HTR-8/SVneo (cell line): ENCODE data around the gene MAP2K5.

Experiments
- DNase-seq: peaks from one replicate; pipeline ENCODE4 v3.0.0; 2011; ENCODE audit warnings: low spot score, mixed read lengths; ENCODE audit not compliant: insufficient read length
- FAIRE-seq: peaks from 2 replicates; lab custom pipeline; 2011; peaks lifted over from hg19 to GRCh38; lab: Jason Lieb, UNC

Gene MAP2K5

DNA sequence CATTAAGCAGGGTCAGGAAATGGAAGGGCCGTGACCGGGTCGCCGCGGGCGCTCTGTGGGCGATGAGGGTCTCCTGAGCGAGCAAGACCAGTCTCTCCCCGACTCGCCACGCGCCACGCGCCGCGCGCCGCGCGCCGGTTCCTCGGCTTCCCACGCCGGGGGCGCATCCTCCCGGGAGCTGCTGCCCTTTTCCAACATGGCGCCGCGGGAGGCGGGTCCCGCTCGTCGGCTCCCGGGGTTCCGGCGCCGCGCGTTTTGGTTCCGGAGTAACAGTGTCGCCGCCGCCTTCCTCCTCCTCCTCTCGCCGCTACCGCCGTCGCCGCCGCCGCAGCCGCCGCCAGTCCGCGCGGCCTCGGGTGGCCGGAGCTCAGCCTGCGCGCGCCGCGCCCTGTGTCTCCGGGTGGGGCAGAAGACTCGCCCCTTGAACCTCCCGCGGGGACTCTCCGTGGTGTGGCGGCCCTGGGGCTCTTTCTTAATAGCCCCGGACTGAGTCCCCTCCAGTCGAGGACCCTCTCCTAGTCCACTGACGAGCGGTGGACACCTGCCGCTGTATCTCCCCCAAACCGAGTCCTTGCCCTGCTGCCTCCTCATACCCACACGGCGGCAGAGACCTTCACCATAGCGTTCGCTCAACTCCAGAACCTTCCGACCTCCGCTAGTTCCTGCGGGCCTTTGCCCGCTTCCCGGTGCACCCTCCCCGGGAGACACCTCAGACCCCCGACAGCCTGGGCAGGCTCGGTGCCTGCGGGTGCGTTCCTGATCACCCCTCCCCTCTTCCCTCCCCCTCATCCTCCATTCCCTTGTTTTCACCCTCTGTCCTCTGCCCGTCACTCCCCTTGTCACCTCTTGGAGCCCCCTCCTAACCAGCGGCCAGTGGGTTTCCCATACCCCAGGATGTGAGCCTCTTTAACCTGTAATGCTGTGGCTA is at the start of gene MAP2K5:
TSS of gene MAP2K5 (plus strand) at position 284 of the 928 bp plus-strand sequence. CDS start at position 917, 633 bp downstream.
- peak; percentile 72 for FAIRE-seq

DNA sequence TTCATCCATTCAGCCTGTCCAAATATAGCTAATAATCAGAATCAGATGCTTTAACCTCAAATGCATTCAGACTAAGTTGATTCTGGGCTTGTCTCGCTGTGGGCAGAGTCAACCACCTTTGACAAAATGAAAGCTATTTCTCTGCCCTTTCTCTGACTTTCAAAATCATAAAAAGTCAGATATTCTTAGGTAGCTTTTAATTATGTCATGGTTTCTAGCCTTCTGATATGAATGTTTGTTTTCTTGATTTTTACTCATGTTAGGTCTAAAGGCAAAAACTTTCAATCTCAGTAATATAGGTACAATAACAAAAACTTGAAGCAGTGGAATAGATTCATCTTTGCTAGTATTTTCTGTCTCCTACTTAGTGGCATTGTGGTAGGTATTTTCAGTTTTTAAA is 46.9 kb upstream of the MAP2K5 start:
- no peak for DNase-seq
- FAIRE-seq: no peak

More for the DNA sequence above, at the start of gene MAP2K5:
- DNase-seq: peak; percentile 82

DNA sequence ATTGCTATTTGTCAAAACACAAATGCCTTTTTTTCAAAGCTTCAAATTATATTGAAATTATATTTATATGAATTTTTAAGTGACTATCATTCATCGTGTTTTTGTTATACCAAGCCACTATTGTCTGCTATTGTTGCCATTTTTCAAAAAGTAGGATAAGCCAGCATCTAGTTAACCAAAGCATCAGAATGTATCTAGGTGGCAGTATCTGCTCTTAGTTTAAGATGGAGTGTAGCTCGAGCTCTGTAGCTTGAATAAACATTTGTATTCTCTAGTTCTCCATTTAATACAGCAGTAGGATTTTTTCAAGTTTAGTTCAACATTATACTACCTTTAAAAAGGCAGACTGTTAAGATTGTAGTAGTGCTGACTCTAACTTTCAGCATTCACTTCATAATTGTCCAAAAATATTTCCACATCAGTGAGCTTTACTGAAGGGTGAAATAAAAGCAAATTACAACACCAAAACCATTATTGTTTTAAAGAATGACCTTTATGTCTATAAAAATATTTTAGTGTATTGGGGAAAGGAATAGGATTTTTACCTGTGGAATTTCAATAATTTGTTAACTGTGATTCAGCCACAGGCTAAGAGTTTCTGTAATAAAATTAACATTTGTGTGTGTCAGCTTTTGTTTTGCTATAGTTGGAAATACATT is 41.2 kb upstream of the MAP2K5 start:
- DNase-seq (peak; percentile 51), FAIRE-seq (no peak)

GRCh38 chr15:67501836-67502461 is 40.6 kb upstream of the MAP2K5 start:
- FAIRE-seq: peak; percentile 74
- DNase-seq: no peak

DNA sequence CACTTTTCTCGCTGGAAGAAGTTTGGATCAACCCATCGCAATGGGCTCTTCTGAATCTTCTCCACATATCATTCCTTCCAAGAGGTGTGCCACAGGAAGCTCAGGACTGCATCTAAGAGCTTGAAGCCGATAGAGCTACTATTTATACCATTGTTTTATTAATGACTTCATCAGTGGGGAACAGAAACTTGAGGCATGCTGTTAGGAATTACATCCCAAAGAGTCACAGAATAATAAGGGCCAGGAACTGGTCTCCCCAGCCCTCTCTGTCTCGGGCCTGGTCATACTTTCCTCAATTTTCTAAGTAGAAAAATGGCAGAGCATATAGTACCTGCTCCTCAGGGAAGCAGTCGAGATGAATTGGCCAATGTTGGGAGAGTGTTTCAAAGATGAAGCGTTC is 38.4 kb upstream of the MAP2K5 start:
- DNase-seq (no peak), FAIRE-seq (no peak)

DNA sequence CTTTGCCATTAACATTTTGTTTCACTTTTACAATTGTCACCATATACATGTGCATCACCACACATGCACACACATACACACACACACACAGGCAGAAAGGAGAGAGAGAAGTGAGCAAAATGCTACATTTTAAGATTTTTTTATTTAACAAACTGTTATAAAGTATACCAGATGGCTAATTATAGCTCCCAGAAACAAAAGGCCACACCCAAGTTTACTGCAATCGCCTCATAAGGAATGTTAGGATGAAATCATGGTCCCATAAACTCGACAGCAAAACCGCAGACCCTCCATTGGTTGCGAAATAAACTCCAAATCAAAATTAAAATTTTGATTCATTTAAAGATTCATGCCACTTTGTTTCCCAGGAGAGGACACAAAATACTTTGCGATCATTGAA is 37.7 kb upstream of the MAP2K5 start:
- no peak for FAIRE-seq
- no peak for DNase-seq

- DNase-seq (no peak), FAIRE-seq (no peak)
Observed at GRCh38 chr15:67505675-67506572, 36.6 kb upstream of the MAP2K5 start.

DNA sequence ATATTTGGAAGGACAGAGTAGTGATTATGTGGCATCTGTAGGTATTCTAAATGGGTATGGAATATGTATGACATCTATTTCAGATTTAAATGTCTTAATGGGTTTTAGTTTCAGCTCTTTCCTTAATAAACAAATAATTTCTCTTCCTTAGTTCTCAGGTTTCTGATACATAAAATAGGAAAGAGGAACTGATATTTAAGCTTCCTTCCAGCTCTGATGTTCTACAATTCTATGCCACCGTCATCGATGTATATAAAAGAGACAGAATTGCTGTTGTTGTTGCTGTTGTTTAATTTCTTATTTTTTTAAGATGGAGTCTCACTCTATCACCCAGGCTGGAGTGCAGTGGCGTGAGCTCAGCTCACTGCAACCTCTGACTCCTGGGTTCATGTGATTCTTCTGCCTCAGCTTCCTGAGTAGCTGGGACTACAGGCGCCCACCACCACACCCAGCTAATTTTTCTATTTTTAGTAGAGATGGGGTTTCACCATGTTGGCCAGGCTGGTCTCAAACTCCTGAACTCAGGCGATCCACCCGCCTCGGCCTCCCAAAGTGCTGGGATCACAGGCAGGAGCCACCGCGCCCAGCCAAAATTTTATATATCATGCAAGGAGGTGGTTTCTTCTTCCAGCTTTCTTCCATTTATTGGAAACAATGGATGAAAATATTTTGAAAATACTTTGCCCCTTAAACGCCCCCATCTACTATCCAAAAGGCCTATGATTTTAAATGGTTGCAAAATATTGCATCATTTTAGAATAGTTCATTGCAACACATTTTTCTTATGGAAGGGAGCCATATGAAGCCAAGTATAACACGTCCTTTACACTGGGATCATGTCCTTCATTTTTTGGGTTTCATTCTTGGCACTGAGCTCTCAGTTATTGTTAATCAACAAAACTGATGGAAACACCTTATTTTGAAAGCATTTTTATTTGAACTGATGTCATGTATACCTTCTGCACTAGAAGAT is 35.4 kb upstream of the MAP2K5 start:
- DNase-seq: no peak
- FAIRE-seq: peak; percentile 13

DNA sequence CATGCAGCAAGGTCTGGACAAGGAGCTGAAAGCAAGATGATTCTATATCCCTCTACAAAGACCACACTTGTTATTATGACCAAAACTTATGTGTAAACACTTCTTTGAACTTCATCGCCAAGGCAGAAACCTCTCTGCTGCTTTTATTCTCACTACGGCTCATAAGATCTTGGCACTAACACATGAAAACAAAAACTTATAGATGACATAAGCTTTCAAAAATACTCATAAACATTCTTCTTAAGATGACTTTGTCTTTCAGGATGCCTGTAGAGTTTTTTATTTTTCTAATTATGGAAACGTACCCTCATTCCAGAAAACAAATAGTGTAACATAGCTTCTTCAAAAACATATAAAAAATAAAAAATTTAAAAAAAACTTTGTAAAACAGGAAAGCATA is 34.1 kb upstream of the MAP2K5 start:
- DNase-seq (no peak), FAIRE-seq (no peak)

DNA sequence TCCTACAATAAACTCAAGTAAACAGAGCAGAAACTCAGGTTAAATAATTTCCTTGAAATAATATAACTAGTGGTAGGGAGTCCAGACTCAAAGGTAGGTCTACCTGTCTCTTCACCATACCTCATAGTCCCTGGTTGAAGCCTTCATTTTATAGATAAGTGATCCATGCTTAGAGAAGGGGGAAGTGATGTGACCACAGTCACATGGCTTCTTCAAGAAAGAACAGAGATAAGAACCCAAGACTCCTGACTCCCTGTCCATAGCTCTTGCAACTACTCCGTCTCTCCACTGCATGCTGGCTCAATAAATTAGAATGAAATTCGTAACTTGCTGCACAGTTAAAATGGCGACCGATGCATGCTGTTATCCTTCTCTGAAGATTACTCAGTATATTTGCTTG is 32.6 kb upstream of the MAP2K5 start:
- DNase-seq (no peak), FAIRE-seq (no peak)

DNA sequence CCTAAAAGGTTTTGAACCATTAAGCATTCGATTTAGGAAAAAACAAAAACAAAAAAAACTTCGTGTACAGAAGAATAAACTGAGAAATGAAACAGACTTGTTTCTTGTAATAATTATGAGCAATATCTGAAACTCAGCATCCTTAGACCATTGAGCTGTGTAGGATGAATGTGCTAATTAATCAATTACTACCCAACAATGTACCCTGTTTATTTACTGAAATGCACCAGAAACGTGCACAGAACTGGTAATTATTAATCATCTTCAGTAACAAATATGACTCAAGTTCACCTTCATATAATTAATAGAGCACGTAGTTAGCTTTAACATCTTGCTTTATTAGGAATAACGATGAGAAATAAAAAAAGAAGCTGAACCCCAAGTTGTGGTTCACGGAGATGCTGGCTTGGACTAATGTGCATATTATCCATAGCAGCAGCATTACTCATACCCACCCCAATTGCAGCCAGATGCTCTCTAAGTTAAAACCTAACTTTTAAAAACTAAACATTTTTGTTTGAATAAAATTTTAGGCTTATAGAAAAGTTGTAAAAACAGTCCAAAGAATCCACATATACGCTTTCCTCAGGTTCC is 31.8 kb upstream of the MAP2K5 start:
- FAIRE-seq: peak; percentile 49

GRCh38 chr15:67511606-67512005 is 30.9 kb upstream of the MAP2K5 start:
- no peak for FAIRE-seq

More for the DNA sequence above, 31.8 kb upstream of the MAP2K5 start:
- peak; percentile 44 for DNase-seq

GRCh38 chr15:67512140-67512539 is 30.4 kb upstream of the MAP2K5 start:
- DNase-seq (no peak), FAIRE-seq (no peak)

More at GRCh38 chr15:67511606-67512005, 30.9 kb upstream of the MAP2K5 start:
- DNase-seq: no peak

DNA sequence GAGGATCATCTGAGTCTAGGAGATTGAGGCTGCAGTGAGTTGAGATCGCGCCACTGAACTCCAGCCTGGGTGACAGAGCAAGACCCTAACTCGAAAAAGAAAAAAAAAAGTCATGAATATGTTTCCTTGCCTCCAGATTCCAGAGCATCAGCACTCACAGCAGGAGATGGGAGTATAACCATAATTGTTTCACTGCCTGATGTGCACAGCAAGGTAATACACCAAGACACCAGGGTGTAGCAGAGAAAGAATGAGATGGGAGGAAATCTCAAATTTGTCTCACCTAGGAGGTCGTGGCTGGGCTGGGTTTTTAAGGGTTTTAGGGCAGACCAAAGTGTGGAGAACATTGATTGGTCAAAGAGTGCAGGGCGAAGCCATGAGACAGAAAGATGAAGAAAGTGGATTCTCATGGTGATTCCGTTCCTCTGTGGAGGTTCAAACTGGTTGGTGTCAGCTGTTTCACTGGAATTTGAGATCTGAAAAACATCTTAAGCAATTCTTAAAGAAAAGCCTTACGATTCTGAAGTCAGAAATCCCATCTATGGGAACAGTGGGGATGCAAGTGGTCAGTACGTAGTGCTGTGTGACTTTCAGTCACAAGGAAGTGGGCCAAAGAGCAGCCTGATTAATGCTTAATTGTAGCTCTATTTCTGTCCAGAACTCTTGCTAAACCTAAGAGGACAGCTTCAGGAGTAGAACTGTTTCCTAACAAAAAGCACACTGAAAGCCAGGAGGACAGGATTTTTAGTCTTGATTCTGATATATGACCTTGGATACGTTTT is 29.4 kb upstream of the MAP2K5 start:
- DNase-seq (no peak), FAIRE-seq (no peak)

- FAIRE-seq (no peak), DNase-seq (no peak)
Observed at GRCh38 chr15:67515090-67515489, 27.4 kb upstream of the MAP2K5 start.

DNA sequence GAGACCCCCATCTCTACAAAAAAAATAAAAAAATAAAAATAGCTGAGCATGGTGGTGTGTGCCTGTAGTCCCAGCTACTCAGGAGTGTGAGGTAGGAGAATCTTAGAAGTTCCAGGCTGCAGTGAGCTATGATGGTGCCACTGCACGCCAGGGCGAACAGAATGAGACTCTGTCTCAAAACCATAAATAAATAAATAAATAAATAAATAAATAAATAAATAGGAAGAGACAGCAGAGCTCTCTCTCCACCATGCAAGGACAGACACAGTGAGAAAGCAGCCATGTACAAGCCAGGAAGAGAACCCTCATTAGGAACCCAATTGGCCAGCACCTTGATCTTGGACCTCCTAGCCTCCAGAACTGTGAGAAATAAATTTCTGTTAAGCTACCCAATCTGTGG is 26.9 kb upstream of the MAP2K5 start:
- FAIRE-seq: no peak
- no peak for DNase-seq

DNA sequence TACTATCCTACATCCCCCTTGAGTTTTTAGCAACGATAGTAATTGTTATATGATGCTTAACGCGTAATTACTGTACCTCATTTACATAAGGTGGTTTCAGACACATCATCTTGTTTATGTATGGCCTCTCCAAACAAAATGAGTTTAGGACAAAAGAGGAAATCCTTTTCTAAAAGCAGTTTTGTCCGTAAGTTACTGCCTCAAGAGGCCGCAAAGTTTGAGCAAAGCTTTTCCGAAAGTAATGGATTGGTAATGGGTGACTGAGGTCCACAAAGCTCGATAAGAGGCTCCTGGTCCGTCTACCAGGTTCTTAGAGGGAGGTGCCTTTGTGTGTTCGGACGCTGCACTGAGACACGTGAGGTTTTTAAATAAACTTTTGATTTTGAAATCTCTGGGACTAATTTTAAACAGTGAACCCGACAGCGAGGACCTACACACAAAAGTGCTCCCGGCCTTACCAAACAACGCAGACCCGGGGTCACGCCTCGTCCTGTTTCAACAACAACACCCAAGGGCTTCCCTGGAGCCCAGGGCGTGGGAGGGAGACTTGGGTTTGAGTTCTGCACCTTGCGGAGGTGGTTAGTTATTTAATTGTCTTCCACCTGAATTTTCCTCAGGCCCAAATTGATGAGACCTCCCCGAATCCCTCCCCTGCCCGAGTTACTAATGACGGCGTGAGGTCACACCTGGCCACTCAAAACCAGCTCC is 22.0 kb upstream of the MAP2K5 start:
- DNase-seq: no peak
- FAIRE-seq: no peak
